Measurements from ENCODE around the gene ADD1. TPM values are rescaled to one million over a fixed set of nuclear protein-coding genes. Genes with fewer than 3 reads are reported as not detected.
A peak's percentile ranks its signal among the peaks of the same experiment; 100 is the strongest.

The ADD1 gene
- total and polyA plus RNA-seq, 4 donors: 62.2 to 142 (median 83.4) TPM

- 14% methylated on average over 2 of the region's 2 CpGs for WGBS
- no peak for TF ChIP-seq HNF4G (IDR thresholded peaks at IDR 0.05)
- no peak for TF ChIP-seq NR2F2 (IDR thresholded peaks at IDR 0.05)
- TF ChIP-seq, protein P1, sequence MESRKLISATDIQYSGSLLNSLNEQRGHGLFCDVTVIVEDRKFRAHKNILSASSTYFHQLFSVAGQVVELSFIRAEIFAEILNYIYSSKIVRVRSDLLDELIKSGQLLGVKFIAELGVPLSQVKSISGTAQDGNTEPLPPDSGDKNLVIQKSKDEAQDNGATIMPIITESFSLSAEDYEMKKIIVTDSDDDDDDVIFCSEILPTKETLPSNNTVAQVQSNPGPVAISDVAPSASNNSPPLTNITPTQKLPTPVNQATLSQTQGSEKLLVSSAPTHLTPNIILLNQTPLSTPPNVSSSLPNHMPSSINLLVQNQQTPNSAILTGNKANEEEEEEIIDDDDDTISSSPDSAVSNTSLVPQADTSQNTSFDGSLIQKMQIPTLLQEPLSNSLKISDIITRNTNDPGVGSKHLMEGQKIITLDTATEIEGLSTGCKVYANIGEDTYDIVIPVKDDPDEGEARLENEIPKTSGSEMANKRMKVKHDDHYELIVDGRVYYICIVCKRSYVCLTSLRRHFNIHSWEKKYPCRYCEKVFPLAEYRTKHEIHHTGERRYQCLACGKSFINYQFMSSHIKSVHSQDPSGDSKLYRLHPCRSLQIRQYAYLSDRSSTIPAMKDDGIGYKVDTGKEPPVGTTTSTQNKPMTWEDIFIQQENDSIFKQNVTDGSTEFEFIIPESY (IDR thresholded peaks at IDR 0.05): no peak
- TF ChIP-seq, protein P2, sequence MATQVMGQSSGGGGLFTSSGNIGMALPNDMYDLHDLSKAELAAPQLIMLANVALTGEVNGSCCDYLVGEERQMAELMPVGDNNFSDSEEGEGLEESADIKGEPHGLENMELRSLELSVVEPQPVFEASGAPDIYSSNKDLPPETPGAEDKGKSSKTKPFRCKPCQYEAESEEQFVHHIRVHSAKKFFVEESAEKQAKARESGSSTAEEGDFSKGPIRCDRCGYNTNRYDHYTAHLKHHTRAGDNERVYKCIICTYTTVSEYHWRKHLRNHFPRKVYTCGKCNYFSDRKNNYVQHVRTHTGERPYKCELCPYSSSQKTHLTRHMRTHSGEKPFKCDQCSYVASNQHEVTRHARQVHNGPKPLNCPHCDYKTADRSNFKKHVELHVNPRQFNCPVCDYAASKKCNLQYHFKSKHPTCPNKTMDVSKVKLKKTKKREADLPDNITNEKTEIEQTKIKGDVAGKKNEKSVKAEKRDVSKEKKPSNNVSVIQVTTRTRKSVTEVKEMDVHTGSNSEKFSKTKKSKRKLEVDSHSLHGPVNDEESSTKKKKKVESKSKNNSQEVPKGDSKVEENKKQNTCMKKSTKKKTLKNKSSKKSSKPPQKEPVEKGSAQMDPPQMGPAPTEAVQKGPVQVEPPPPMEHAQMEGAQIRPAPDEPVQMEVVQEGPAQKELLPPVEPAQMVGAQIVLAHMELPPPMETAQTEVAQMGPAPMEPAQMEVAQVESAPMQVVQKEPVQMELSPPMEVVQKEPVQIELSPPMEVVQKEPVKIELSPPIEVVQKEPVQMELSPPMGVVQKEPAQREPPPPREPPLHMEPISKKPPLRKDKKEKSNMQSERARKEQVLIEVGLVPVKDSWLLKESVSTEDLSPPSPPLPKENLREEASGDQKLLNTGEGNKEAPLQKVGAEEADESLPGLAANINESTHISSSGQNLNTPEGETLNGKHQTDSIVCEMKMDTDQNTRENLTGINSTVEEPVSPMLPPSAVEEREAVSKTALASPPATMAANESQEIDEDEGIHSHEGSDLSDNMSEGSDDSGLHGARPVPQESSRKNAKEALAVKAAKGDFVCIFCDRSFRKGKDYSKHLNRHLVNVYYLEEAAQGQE (IDR thresholded peaks at IDR 0.05): no peak
- no peak for TF ChIP-seq GABPA (IDR thresholded peaks at IDR 0.05 in 1 of 2, conservative IDR thresholded peaks at IDR 0.05 in 1 of 2)
- TF ChIP-seq, protein P3, sequence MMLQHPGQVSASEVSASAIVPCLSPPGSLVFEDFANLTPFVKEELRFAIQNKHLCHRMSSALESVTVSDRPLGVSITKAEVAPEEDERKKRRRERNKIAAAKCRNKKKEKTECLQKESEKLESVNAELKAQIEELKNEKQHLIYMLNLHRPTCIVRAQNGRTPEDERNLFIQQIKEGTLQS (IDR thresholded peaks at IDR 0.05): no peak
- TF ChIP-seq MAX (IDR thresholded peaks at IDR 0.05): no peak
- no peak for TF ChIP-seq RXRA (IDR thresholded peaks at IDR 0.05)
- TF ChIP-seq EGR1 (IDR thresholded peaks at IDR 0.05; ENCODE audit: low read depth in 2 of 2): no peak
- TF ChIP-seq, protein P4, sequence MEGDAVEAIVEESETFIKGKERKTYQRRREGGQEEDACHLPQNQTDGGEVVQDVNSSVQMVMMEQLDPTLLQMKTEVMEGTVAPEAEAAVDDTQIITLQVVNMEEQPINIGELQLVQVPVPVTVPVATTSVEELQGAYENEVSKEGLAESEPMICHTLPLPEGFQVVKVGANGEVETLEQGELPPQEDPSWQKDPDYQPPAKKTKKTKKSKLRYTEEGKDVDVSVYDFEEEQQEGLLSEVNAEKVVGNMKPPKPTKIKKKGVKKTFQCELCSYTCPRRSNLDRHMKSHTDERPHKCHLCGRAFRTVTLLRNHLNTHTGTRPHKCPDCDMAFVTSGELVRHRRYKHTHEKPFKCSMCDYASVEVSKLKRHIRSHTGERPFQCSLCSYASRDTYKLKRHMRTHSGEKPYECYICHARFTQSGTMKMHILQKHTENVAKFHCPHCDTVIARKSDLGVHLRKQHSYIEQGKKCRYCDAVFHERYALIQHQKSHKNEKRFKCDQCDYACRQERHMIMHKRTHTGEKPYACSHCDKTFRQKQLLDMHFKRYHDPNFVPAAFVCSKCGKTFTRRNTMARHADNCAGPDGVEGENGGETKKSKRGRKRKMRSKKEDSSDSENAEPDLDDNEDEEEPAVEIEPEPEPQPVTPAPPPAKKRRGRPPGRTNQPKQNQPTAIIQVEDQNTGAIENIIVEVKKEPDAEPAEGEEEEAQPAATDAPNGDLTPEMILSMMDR (IDR thresholded peaks at IDR 0.05; ENCODE audit: low read depth, low read length, missing input control): no peak
- H3K36me3 ChIP-seq (ENCODE audit: control insufficient read depth in 4 of 4, insufficient read depth in 3 of 4, low read depth in 1 of 4, low read length in 3 of 4): no peaks in the 10 kb centered on the region
- H3K4me1 ChIP-seq (ENCODE audit: control insufficient read depth in 4 of 4, insufficient read depth in 4 of 4, low read length in 3 of 4): peaks cover 21 to 68% (median 61%) of the 10 kb centered on the region in 4 donors
- peak overlapping the region in 1 of 2 donors; percentile 28 for H3K27ac ChIP-seq (ENCODE audit: low read depth in 1 of 2, low read length in 2 of 2)
- no peaks in the 10 kb centered on the region for H3K27me3 ChIP-seq (ENCODE audit: control insufficient read depth in 4 of 4, insufficient read depth in 4 of 4, low read length in 3 of 4)
- H3K9me3 ChIP-seq (ENCODE audit: control insufficient read depth in 4 of 4, low read length in 3 of 4): no peaks in the 10 kb centered on the region
- DNase-seq (ENCODE audit: low spot score): no peak
- H3K4me3 ChIP-seq (ENCODE audit: low read depth in 1 of 3, low read length in 3 of 3): no peak overlapping the region
- H3K9ac ChIP-seq (ENCODE audit: low read depth in 1 of 2, low read length in 2 of 2): no peak overlapping the region
Measured at GRCh38 chr4:2865196-2865780, 21.6 kb downstream of the ADD1 start.

DNA sequence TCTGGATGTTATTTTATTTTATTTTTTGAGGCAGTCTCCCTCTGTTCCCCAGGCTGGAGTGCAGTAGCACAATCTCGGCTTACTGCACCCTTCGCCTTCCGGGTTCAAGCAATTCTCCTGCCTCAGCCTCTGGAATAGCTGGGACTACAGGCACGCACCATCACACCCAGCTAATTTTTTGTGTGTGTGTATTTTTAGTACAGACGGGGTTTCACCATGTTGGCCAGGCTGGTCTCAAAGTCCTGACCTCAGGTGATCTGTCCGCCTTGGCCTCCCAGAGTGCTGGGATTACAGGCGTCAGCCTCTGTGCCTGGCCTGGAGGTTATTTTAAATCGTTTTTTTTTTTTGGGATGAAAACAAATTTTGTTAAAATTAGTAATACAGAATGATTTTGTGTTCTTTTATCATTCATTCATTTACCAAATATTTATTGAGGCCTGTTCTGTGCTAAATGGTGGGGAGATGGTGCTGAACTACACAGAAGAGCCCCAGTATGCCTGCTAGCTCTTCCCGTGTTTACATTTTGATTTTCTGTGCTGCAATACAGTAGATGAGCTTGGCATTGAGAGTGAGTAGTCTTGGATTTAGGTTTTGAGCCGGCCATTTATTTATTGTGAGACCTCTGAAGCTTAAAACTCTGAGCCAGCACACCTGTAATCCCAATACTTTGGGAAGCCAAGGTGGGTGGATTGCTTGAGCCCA, 22.7 kb downstream of the ADD1 start:
- Histone ChIP-seq H3K27me3 (ENCODE audit: control insufficient read depth in 4 of 4, insufficient read depth in 4 of 4, low read length in 3 of 4) (no peaks in the 10 kb centered on the region), H3K9me3 (ENCODE audit: control insufficient read depth in 4 of 4, low read length in 3 of 4) (no peaks in the 10 kb centered on the region), H3K4me1 (ENCODE audit: control insufficient read depth in 4 of 4, insufficient read depth in 4 of 4, low read length in 3 of 4) (peaks cover 19 to 69% (median 55%) of the 10 kb centered on the region in 4 donors), H3K4me3 (ENCODE audit: low read depth in 1 of 3, low read length in 3 of 3) (no peak overlapping the region), H3K9ac (ENCODE audit: low read depth in 1 of 2, low read length in 2 of 2) (no peak overlapping the region), H3K36me3 (ENCODE audit: control insufficient read depth in 4 of 4, insufficient read depth in 3 of 4, low read depth in 1 of 4, low read length in 3 of 4) (no peaks in the 10 kb centered on the region), H3K27ac (ENCODE audit: low read depth in 1 of 2, low read length in 2 of 2) (peak overlapping the region; percentile 44 to 75)
- WGBS: 36% methylated on average over 10 of the region's 10 CpGs
- no peak for DNase-seq (ENCODE audit: low spot score)
- TF ChIP-seq FOXA2 (IDR thresholded peaks at IDR 0.05) (no peak), RAD21 (IDR thresholded peaks at IDR 0.05) (peak; percentile 9 to 32), GABPA (IDR thresholded peaks at IDR 0.05 in 1 of 2, conservative IDR thresholded peaks at IDR 0.05 in 1 of 2) (no peak), EGR1 (IDR thresholded peaks at IDR 0.05; ENCODE audit: low read depth in 2 of 2) (no peak), HNF4A (conservative IDR thresholded peaks at IDR 0.05) (peak; percentile 78 to 83), HNF4G (IDR thresholded peaks at IDR 0.05) (peak; percentile 32), YY1 (IDR thresholded peaks at IDR 0.05) (peak; percentile 60)
- TF ChIP-seq, protein P2 (IDR thresholded peaks at IDR 0.05): peak; percentile 33
- TF ChIP-seq, protein P4 (IDR thresholded peaks at IDR 0.05; ENCODE audit: low read depth, low read length, missing input control): no peak
